A673 (cell line): ENCODE measurements around the gene ATP8A2. TPM values are rescaled to one million over a fixed set of nuclear protein-coding genes. Genes with fewer than 3 reads are reported as not detected.

Source experiments
- BruUV-seq: library from RNA; stranded (reverse); fragments of 400-500 nt; replicated peaks from 2 replicates; lab custom pipeline; 2021; lab: Mats Ljungman, UMichigan
- CTCF ChIA-PET: fragments of 300-600 bp; sonication (Branson Sonifier 250); formaldehyde crosslinking; loops from one replicate; lab custom pipeline; 2022; ENCODE audit warnings: antibody characterized with exemption; lab: Charles Lee
- POLR2A ChIA-PET: fragments of 300-600 bp; sonication (Branson Sonifier 250); formaldehyde crosslinking; loops from one replicate; lab custom pipeline; 2022; ENCODE audit warnings: antibody characterized with exemption; ENCODE audit not compliant: low non-redundant PET; lab: Charles Lee
- DNase-seq: peaks from one replicate; pipeline ENCODE4 v3.0.0-alpha.2; 2015; ENCODE audit warnings: low spot score
- H3K27ac ChIP-seq: fragments of 200-600 bp; sonication (generic); 2 replicates; pipeline ENCODE4 v1.5.1; 2016; ENCODE audit warnings: mixed run types, low read depth, mild to moderate bottlenecking, mixed read lengths, antibody characterized with exemption, low read length; ENCODE audit not compliant: poor library complexity, severe bottlenecking
- H3K27me3 ChIP-seq: fragments of 200-600 bp; sonication (generic); replicated peaks from 2 replicates; pipeline ENCODE4 v1.6.1; 2017; ENCODE audit warnings: mixed run types, low read depth, mild to moderate bottlenecking, mixed read lengths, antibody characterized with exemption, low read length; ENCODE audit not compliant: insufficient read depth, poor library complexity
- H3K36me3 ChIP-seq: fragments of 200-600 bp; sonication (generic); 2 replicates; pipeline ENCODE4 v1.6.1; 2016; ENCODE audit warnings: mixed run types, mild to moderate bottlenecking, mixed read lengths, antibody characterized with exemption, low read length; ENCODE audit not compliant: insufficient read depth, poor library complexity, severe bottlenecking
- H3K4me1 ChIP-seq: fragments of 200-600 bp; sonication (generic); 2 replicates; pipeline ENCODE4 v1.6.1; 2017; ENCODE audit warnings: mixed run types, mild to moderate bottlenecking, mixed read lengths, antibody characterized with exemption, low read length; ENCODE audit not compliant: insufficient read depth, poor library complexity, severe bottlenecking
- H3K4me3 ChIP-seq: fragments of 200-600 bp; sonication (generic); 2 replicates; pipeline ENCODE4 v1.5.1; 2016; ENCODE audit warnings: low read depth, mixed run types, mild to moderate bottlenecking, mixed read lengths, low read length; ENCODE audit not compliant: poor library complexity, severe bottlenecking
- H3K9me3 ChIP-seq: fragments of 200-600 bp; sonication (generic); 2 replicates; pipeline ENCODE4 v1.6.1; 2016; ENCODE audit warnings: mixed run types, low read depth, mild to moderate bottlenecking, mixed read lengths, antibody characterized with exemption, low read length; ENCODE audit not compliant: poor library complexity, severe bottlenecking
- CTCF ChIP-seq: fragments of 300-800, 200-600 bp; sonication (generic); conservative IDR thresholded peaks from 2 replicates; pipeline ENCODE4 v1.5.1; 2017; ENCODE audit warnings: low read depth, mild to moderate bottlenecking, antibody characterized with exemption, low read length, moderate library complexity, mixed read lengths
- EZH2 ChIP-seq: fragments of 200-600 bp; sonication (generic); IDR thresholded peaks from 2 replicates; pipeline ENCODE4 v1.6.1; 2017; ENCODE audit warnings: borderline replicate concordance, low read depth, mild to moderate bottlenecking, mixed read lengths, antibody characterized with exemption, low read length; ENCODE audit not compliant: poor library complexity, severe bottlenecking
- intact Hi-C: fragments of 100-400 bp; cut with micrococcal nuclease; formaldehyde crosslinking; loops from one replicate; pipeline ENCODE4 v1.10.0; 2022; ENCODE audit not compliant: unreplicated experiment
- total RNA-seq: library from RNA; stranded (reverse); gene quantifications from 2 replicates; pipeline ENCODE4 v1.2.3, GENCODE V29; 2021

ATP8A2 gene
- total RNA-seq, 1 experiment from 2014 or later = 0.92 TPM

DNA sequence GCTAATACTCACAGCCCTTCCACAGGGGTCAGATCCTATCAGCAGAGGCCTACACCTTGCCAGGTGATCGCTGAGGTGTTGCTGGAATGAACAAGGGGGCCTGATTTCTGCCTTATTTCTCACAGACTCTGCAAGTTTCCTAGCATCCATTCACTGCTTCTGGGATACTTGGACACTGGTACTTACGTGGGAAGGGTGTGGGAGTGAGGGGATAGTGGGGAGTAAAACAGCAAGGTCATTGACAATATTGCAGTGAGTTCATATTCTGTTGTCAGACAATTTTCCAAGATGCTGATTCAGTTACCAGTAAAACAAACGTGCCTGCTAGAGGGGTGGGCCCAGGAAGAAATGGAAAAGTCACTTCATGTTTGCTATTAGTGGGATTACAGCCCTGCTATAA is 403.5 kb downstream of the ATP8A2 start:
- POLR2A ChIA-PET = no interaction called here

DNA sequence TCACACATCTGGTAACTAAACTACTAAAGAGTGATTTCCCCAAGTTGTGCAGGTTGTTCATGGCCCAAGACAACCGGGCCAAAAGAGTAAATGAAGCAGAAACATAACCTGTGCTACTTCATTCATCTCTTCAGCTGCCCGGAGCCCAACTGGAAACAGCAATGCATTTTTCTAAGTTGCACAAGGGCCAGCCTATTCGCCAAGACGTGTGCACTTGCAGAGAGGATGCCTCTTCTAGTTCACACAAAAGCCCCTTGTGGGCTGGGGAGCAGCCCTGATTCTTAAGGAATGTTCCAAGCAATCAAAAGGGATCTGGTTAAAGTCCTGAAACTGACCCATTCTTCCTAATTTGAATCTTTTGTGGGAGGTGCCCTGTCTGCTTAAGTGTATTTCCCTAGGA is 404.2 kb downstream of the ATP8A2 start:
- CTCF ChIA-PET = no interaction called here
- BruUV-seq = no TSS peak
- TF ChIP-seq CTCF = no peak
- no peak for TF ChIP-seq EZH2

More for the DNA sequence above, 403.5 kb downstream of the ATP8A2 start:
- BruUV-seq = no TSS peak
- Histone ChIP-seq H3K9me3 (no peaks in the 10 kb centered on the region), H3K27me3 (no peaks in the 10 kb centered on the region), H3K4me1 (peaks cover 28% of the 10 kb centered on the region), H3K27ac (no peak overlapping the region), H3K36me3 (no peaks in the 10 kb centered on the region), H3K4me3 (no peak overlapping the region)
- no peak for DNase-seq
- CTCF ChIA-PET = no interaction called here
- intact Hi-C loops = no loop called here
- TF ChIP-seq EZH2 = no peak
- TF ChIP-seq CTCF = no peak

DNA sequence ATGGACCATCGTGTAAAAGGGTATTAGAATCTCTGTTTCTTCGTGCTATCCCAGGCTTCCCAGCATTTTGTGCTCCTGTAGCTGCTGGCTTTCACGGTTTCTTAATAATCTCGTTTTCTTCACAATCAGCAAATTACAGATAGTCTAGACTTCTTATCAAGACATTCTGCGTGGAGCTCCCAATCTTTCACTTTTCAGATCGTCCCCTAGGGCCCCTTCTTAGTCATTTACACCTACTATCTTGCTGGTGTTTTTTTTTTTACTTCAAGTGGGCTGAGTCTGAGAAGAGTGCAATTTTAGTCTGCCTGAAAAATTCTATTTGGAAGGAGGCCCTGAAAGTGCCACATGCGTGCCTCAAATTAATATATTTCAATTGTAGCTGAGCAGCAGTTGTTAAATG is 404.9 kb downstream of the ATP8A2 start:
- no peak for DNase-seq
- H3K27ac ChIP-seq = no peak overlapping the region
- intact Hi-C loops = no loop called here
- H3K4me3 ChIP-seq = no peak overlapping the region
- POLR2A ChIA-PET = no interaction called here
- no peaks in the 10 kb centered on the region for H3K9me3 ChIP-seq
- CTCF ChIA-PET = no interaction called here
- H3K4me1 ChIP-seq = peaks cover 32% of the 10 kb centered on the region
- BruUV-seq = no TSS peak
- TF ChIP-seq EZH2 (no peak), CTCF (no peak)
- no peaks in the 10 kb centered on the region for H3K27me3 ChIP-seq
- H3K36me3 ChIP-seq = no peaks in the 10 kb centered on the region

More for the DNA sequence above, 404.2 kb downstream of the ATP8A2 start:
- H3K4me1 ChIP-seq = peaks cover 32% of the 10 kb centered on the region
- no peaks in the 10 kb centered on the region for H3K9me3 ChIP-seq
- H3K27me3 ChIP-seq = no peaks in the 10 kb centered on the region
- H3K4me3 ChIP-seq = no peak overlapping the region
- H3K27ac ChIP-seq = no peak overlapping the region
- DNase-seq = no peak
- POLR2A ChIA-PET = no interaction called here
- intact Hi-C loops = no loop called here
- no peaks in the 10 kb centered on the region for H3K36me3 ChIP-seq
